Neural progenitor cell (in vitro differentiated cells): ENCODE data around the gene ZDHHC14. TPM values are rescaled to one million over a fixed set of nuclear protein-coding genes. Genes with fewer than 3 reads are reported as not detected.

Experiments
- DNase-seq: peaks from one replicate; pipeline ENCODE4 v3.0.0-alpha.2; 2016; ENCODE audit warnings: low spot score
- H2AFZ ChIP-seq: fragments of 200-600 bp; sonication (generic); replicated peaks from 2 replicates; pipeline ENCODE4 v1.6.1; 2016; ENCODE audit warnings: antibody characterized with exemption
- H3F3A ChIP-seq: fragments of 200-600 bp; sonication (generic); 2 replicates; pipeline ENCODE4 v1.6.1; 2016; ENCODE audit warnings: antibody characterized with exemption, low read depth
- H3K27ac ChIP-seq: fragments of 200-600 bp; sonication (generic); 2 replicates; pipeline ENCODE4 v1.5.1; 2016; ENCODE audit warnings: mild to moderate bottlenecking
- H3K27me3 ChIP-seq: fragments of 200-600 bp; sonication (generic); 2 replicates; pipeline ENCODE4 v1.6.1; 2016; ENCODE audit warnings: mild to moderate bottlenecking, moderate library complexity
- H3K36me3 ChIP-seq: fragments of 200-600 bp; sonication (generic); 2 replicates; pipeline ENCODE4 v1.5.1; 2016
- H3K4me1 ChIP-seq: fragments of 200-600 bp; sonication (generic); 2 replicates; pipeline ENCODE4 v1.6.1; 2016; ENCODE audit warnings: mixed run types
- H3K4me2 ChIP-seq: fragments of 200-600 bp; sonication (generic); 2 replicates; pipeline ENCODE4 v1.6.1; 2016
- H3K4me3 ChIP-seq: fragments of 200-600 bp; sonication (generic); 2 replicates; pipeline ENCODE4 v1.5.1; 2016
- H3K79me2 ChIP-seq: fragments of 200-600 bp; sonication (generic); 2 replicates; pipeline ENCODE4 v1.6.1; 2016; ENCODE audit warnings: low read depth
- H3K9ac ChIP-seq: fragments of 200-600 bp; sonication (generic); 2 replicates; pipeline ENCODE4 v1.6.1; 2016
- H3K9me3 ChIP-seq: fragments of 200-600 bp; sonication (generic); 2 replicates; pipeline ENCODE4 v1.5.1; 2016; ENCODE audit warnings: low read depth
- H4K20me1 ChIP-seq: fragments of 200-600 bp; sonication (generic); 2 replicates; pipeline ENCODE4 v1.6.1; 2016; ENCODE audit warnings: low read depth
- H3K27ac Mint-ChIP-seq: 3 replicates; pipeline ENCODE4 v1.8.0; 2021; ENCODE audit warnings: mixed read lengths
- H3K27me3 Mint-ChIP-seq: 2 replicates; pipeline ENCODE4 v1.8.0; 2022; ENCODE audit warnings: low read depth, mild to moderate bottlenecking, inconsistent platforms, moderate library complexity, mixed read lengths; ENCODE audit not compliant: insufficient read depth
- H3K36me3 Mint-ChIP-seq: 3 replicates; pipeline ENCODE4 v1.8.0; 2021; ENCODE audit warnings: mixed read lengths
- H3K4me1 Mint-ChIP-seq: 3 replicates; pipeline ENCODE4 v1.8.0; 2021; ENCODE audit warnings: mixed read lengths
- H3K4me3 Mint-ChIP-seq: 3 replicates; pipeline ENCODE4 v1.8.0; 2021; ENCODE audit warnings: mild to moderate bottlenecking, moderate library complexity, mixed read lengths
- H3K9me3 Mint-ChIP-seq: 3 replicates; pipeline ENCODE4 v1.8.0; 2020; ENCODE audit warnings: mixed read lengths
- CTCF ChIP-seq: fragments of 200-600 bp; sonication (generic); IDR thresholded peaks from 2 replicates; pipeline ENCODE4 v1.5.1; 2017; ENCODE audit warnings: antibody characterized with exemption, mild to moderate bottlenecking
- EZH2 ChIP-seq: fragments of 200-600 bp; sonication (generic); IDR thresholded peaks from 2 replicates; pipeline ENCODE4 v1.6.1; 2017; ENCODE audit warnings: antibody characterized with exemption, mild to moderate bottlenecking, moderate library complexity
- EZH2phosphoT487 ChIP-seq: fragments of 200-600 bp; sonication (generic); IDR thresholded peaks from 2 replicates; pipeline ENCODE4 v1.6.1; 2017; ENCODE audit warnings: antibody characterized with exemption
- total RNA-seq: library from RNA; depleted of rRNA; stranded (reverse); fragments of >200 nt; gene quantifications from 2 replicates; pipeline ENCODE4 v1.2.3, GENCODE V29; 2015; ENCODE audit warnings: low replicate concordance

Gene ZDHHC14
- total RNA-seq, 1 donor from 2014 or later: 14.5 TPM

DNA sequence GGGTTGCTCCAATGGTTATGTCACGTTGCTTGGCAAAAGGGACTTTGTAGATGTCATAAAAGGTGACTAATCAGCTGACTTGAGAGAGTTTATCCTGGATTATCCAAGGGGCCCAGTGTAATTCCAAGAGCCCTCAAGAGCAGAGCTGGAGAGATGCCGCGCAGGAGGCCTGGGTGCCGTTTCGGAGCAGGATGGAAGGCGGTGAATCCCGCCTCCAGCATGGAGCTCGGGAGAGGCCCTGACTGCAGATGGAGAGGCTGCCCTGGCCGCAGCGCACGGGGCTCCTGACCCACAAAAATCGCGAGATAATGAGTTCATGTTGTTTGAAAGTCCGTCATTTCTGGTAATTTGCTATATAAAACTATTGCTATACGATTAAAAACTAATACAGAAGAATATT is 219.8 kb downstream of the ZDHHC14 start:
- no peak overlapping the region for H3K27ac Mint-ChIP-seq
- H3F3A ChIP-seq: no peaks in the 10 kb centered on the region
- H2AFZ ChIP-seq: no peak overlapping the region
- H3K9ac ChIP-seq: no peak overlapping the region
- H3K36me3 Mint-ChIP-seq: peaks cover 7% of the 10 kb centered on the region
- no peak overlapping the region for H3K4me3 Mint-ChIP-seq
- peaks cover 2% of the 10 kb centered on the region for H3K27me3 Mint-ChIP-seq
- H3K79me2 ChIP-seq: no peaks in the 10 kb centered on the region
- H3K4me1 ChIP-seq: peaks cover 9% of the 10 kb centered on the region
- no peak for DNase-seq
- no peaks in the 10 kb centered on the region for H3K9me3 Mint-ChIP-seq
- no peaks in the 10 kb centered on the region for H4K20me1 ChIP-seq
- no peak overlapping the region for H3K27ac ChIP-seq
- H3K27me3 ChIP-seq: no peaks in the 10 kb centered on the region
- no peak for TF ChIP-seq CTCF
- no peak for TF ChIP-seq EZH2phosphoT487
- TF ChIP-seq EZH2: no peak
- peaks cover 10% of the 10 kb centered on the region for H3K4me1 Mint-ChIP-seq
- no peaks in the 10 kb centered on the region for H3K36me3 ChIP-seq
- no peaks in the 10 kb centered on the region for H3K9me3 ChIP-seq
- H3K4me3 ChIP-seq: no peak overlapping the region
- H3K4me2 ChIP-seq: no peak overlapping the region

DNA sequence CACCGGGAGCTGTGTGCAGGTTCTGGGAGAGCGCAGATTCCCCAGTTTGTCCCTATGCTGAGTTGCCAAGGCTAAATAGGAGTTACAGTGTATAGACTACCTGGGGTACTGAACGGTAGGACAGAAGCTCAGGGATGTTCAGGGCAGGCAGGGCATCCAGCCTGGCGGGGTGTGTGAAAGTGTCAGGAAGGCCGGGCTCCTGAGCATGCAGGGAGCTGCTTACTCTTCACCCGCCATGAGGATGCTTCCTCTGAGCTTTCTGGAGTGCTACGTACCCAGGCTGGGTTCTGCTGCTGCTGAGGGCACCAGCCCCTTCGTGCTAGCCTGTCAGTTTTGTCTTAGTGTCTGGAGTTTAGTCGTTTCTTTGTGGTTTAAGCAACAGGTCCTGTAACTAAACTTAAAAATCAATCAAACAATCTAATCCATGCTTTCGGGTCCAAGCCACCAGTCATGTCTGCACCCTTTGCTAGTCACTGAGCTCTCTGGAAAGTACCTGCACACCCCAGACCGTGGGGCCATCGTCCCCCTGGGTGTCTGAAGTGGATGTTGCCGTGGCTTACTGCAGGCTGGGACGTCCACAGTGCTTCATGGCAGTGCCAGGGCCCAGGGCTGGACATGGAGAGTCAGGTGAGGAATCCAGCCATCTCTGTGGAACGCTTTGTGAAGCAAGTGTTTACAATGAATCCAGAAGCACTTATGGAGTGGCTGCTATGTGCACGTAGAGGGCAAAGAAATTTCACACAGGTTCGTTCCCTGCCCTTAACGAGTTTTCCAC is 221.7 kb downstream of the ZDHHC14 start:
- Histone ChIP-seq H3K4me3 (no peak overlapping the region), H3K27ac (no peak overlapping the region), H3K9me3 (no peaks in the 10 kb centered on the region), H3F3A (no peaks in the 10 kb centered on the region), H3K79me2 (no peaks in the 10 kb centered on the region), H3K9ac (no peak overlapping the region), H3K4me1 (peaks cover 20% of the 10 kb centered on the region), H2AFZ (no peak overlapping the region), H3K4me2 (no peak overlapping the region), H3K36me3 (no peaks in the 10 kb centered on the region), H3K27me3 (no peaks in the 10 kb centered on the region), H4K20me1 (no peaks in the 10 kb centered on the region)
- DNase-seq: no peak
- H3K36me3 Mint-ChIP-seq: peaks cover 7% of the 10 kb centered on the region
- peaks cover 28% of the 10 kb centered on the region for H3K4me1 Mint-ChIP-seq
- H3K4me3 Mint-ChIP-seq: no peak overlapping the region
- peaks cover 5% of the 10 kb centered on the region for H3K27me3 Mint-ChIP-seq
- H3K27ac Mint-ChIP-seq: no peak overlapping the region
- H3K9me3 Mint-ChIP-seq: no peaks in the 10 kb centered on the region
- TF ChIP-seq CTCF (no peak), EZH2 (no peak), EZH2phosphoT487 (no peak)

DNA sequence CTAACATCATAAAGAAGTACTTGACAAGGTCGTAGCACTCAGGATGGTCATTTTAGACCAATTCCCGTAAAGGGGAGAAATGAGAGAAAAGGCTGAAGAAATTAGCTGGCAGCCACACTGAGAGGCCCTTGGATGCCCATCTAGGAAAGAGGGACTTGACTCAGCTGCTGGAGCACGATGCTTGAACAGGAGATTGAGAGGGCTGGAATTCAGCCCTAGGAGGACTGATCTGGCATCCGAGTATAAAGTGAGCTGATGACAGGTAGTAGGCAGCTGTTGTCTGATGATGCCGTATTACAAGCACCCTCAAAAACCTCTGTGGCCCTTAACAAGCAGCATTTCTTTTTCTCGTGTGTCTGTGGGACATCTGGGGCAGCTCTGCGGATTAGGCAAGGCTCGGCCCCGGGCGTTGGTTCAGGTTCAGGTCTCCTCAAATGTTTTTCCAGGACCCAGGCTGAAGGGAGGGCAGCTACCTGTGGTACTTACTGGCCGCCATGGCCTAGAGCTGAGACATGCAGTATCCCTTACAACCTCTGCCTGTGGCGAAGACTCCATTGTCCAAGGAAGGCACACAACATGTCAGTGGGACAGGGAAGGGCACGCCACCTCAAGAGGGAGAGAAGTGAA is 222.4 kb downstream of the ZDHHC14 start:
- TF ChIP-seq EZH2: no peak
- TF ChIP-seq EZH2phosphoT487: no peak
- TF ChIP-seq CTCF: no peak
- peaks cover 31% of the 10 kb centered on the region for H3K4me1 Mint-ChIP-seq
- Histone ChIP-seq H2AFZ (no peak overlapping the region), H3K27me3 (no peaks in the 10 kb centered on the region), H3K9me3 (no peaks in the 10 kb centered on the region), H3K4me2 (no peak overlapping the region), H3K9ac (no peak overlapping the region), H3K36me3 (no peaks in the 10 kb centered on the region), H3F3A (no peaks in the 10 kb centered on the region), H3K4me3 (no peak overlapping the region), H3K4me1 (peaks cover 20% of the 10 kb centered on the region), H3K27ac (no peak overlapping the region), H3K79me2 (no peaks in the 10 kb centered on the region), H4K20me1 (no peaks in the 10 kb centered on the region)
- peaks cover 5% of the 10 kb centered on the region for H3K27me3 Mint-ChIP-seq
- H3K9me3 Mint-ChIP-seq: no peaks in the 10 kb centered on the region
- H3K4me3 Mint-ChIP-seq: no peak overlapping the region
- H3K36me3 Mint-ChIP-seq: peaks cover 10% of the 10 kb centered on the region
- DNase-seq: no peak
- H3K27ac Mint-ChIP-seq: no peak overlapping the region
